H9 (cell line): ENCODE data around the gene CD93. TPM values are rescaled to one million over a fixed set of nuclear protein-coding genes. Genes with fewer than 3 reads are reported as not detected.

ENCODE experiments used
- DNase-seq: peaks from one replicate; pipeline ENCODE4 v3.0.0-alpha.2; 2017
- H2AFZ ChIP-seq: one replicate; pipeline ENCODE4 v1.6.1; 2013; ENCODE audit warnings: mild to moderate bottlenecking, low read length, control low read depth, moderate library complexity
- H2AK5ac ChIP-seq: 2 replicates; pipeline ENCODE4 v1.6.1; 2013; ENCODE audit warnings: low read length, control low read depth, mixed read lengths; ENCODE audit not compliant: insufficient read length
- H2BK120ac ChIP-seq: one replicate; pipeline ENCODE4 v1.6.1; 2013; ENCODE audit warnings: low read depth, mild to moderate bottlenecking, low read length, control low read depth, inconsistent platforms; ENCODE audit not compliant: poor library complexity, severe bottlenecking
- H2BK12ac ChIP-seq: 2 replicates; pipeline ENCODE4 v1.6.1; 2013; ENCODE audit warnings: low read length, control low read depth, mixed read lengths, low read depth; ENCODE audit not compliant: insufficient read length
- H2BK15ac ChIP-seq: 2 replicates; pipeline ENCODE4 v1.6.1; 2013; ENCODE audit warnings: low read depth, low read length, control low read depth
- H2BK20ac ChIP-seq: one replicate; pipeline ENCODE4 v1.6.1; 2013; ENCODE audit warnings: low read depth, mild to moderate bottlenecking, low read length, control low read depth, inconsistent platforms; ENCODE audit not compliant: poor library complexity, severe bottlenecking
- H2BK5ac ChIP-seq: 2 replicates; pipeline ENCODE4 v1.6.1; 2013; ENCODE audit warnings: low read length, control low read depth, mixed read lengths; ENCODE audit not compliant: insufficient read length
- H3K14ac ChIP-seq: 2 replicates; pipeline ENCODE4 v1.6.1; 2013; ENCODE audit warnings: low read length, control low read depth; ENCODE audit not compliant: insufficient read depth
- H3K18ac ChIP-seq: 2 replicates; pipeline ENCODE4 v1.6.1; 2013; ENCODE audit warnings: low read depth, mild to moderate bottlenecking, mixed read lengths, low read length, control low read depth; ENCODE audit not compliant: insufficient read length
- H3K23ac ChIP-seq: 2 replicates; pipeline ENCODE4 v1.6.1; 2013; ENCODE audit warnings: low read length, control low read depth, mixed read lengths, low read depth; ENCODE audit not compliant: insufficient read length
- H3K23me2 ChIP-seq: 2 replicates; pipeline ENCODE4 v1.6.1; 2013; ENCODE audit warnings: low read depth, mild to moderate bottlenecking, mixed read lengths, low read length, control low read depth; ENCODE audit not compliant: insufficient read length, poor library complexity, severe bottlenecking
- H3K27ac ChIP-seq: 2 replicates; pipeline ENCODE4 v1.5.1; 2013; ENCODE audit warnings: low read length, control low read depth, mixed read lengths, low read depth; ENCODE audit not compliant: insufficient read length
- H3K27me3 ChIP-seq: 2 replicates; pipeline ENCODE4 v1.6.1; 2013; ENCODE audit warnings: low read length, control low read depth, inconsistent platforms; ENCODE audit not compliant: insufficient read depth
- H3K4ac ChIP-seq: 2 replicates; pipeline ENCODE4 v1.6.1; 2013; ENCODE audit warnings: low read depth, mild to moderate bottlenecking, control low read depth, inconsistent platforms, low read length, moderate library complexity
- H3K4me1 ChIP-seq: 2 replicates; pipeline ENCODE4 v1.6.1; 2013; ENCODE audit warnings: low read length, control low read depth, inconsistent platforms; ENCODE audit not compliant: insufficient read depth
- H3K4me2 ChIP-seq: 2 replicates; pipeline ENCODE4 v1.6.1; 2013; ENCODE audit warnings: low read length, control low read depth, mixed read lengths; ENCODE audit not compliant: insufficient read length, insufficient read depth
- H3K56ac ChIP-seq: 2 replicates; pipeline ENCODE4 v1.6.1; 2013; ENCODE audit warnings: low read depth, mild to moderate bottlenecking, mixed read lengths, low read length, control low read depth; ENCODE audit not compliant: insufficient read length
- H3K79me1 ChIP-seq: 2 replicates; pipeline ENCODE4 v1.6.1; 2013; ENCODE audit warnings: low read depth, mild to moderate bottlenecking, moderate library complexity, low read length, control low read depth, inconsistent platforms; ENCODE audit not compliant: insufficient read depth, poor library complexity, severe bottlenecking
- H3K79me2 ChIP-seq: 2 replicates; pipeline ENCODE4 v1.6.1; 2013; ENCODE audit warnings: low read length, control low read depth, inconsistent platforms; ENCODE audit not compliant: insufficient read depth
- H3K9ac ChIP-seq: 2 replicates; pipeline ENCODE4 v1.6.1; 2013; ENCODE audit warnings: low read length, control low read depth, mixed read lengths; ENCODE audit not compliant: insufficient read length; ENCODE audit errors: extremely low read depth
- H3K9me3 ChIP-seq: one replicate; pipeline ENCODE4 v1.6.1; 2013; ENCODE audit warnings: low read depth, low read length, inconsistent platforms; ENCODE audit not compliant: control insufficient read depth
- H3T11ph ChIP-seq: one replicate; pipeline ENCODE4 v1.6.1; 2013; ENCODE audit warnings: mild to moderate bottlenecking, low read length, control low read depth, inconsistent platforms
- H4K20me1 ChIP-seq: one replicate; pipeline ENCODE4 v1.6.1; 2013; ENCODE audit not compliant: control insufficient read depth, insufficient read length, insufficient read depth
- H4K5ac ChIP-seq: 2 replicates; pipeline ENCODE4 v1.6.1; 2013; ENCODE audit warnings: low read depth, mild to moderate bottlenecking, mixed read lengths, low read length, control low read depth; ENCODE audit not compliant: insufficient read length
- H4K8ac ChIP-seq: replicated peaks from 2 replicates; pipeline ENCODE4 v1.6.1; 2013; ENCODE audit warnings: low read length, control low read depth, mixed read lengths, low read depth; ENCODE audit not compliant: insufficient read length
- H4K91ac ChIP-seq: 2 replicates; pipeline ENCODE4 v1.6.1; 2013; ENCODE audit warnings: low read depth, mild to moderate bottlenecking, moderate library complexity, mixed read lengths, low read length, control low read depth; ENCODE audit not compliant: insufficient read length
- H3K27ac Mint-ChIP-seq, 3 experiments: 2 replicates in 2 of 3; 3 replicates in 1 of 3; pipeline ENCODE4 v1.8.0; 2020 to 2021; ENCODE audit warnings: mixed read lengths in 3 of 3, mild to moderate bottlenecking in 1 of 3, moderate library complexity in 1 of 3
- H3K27me3 Mint-ChIP-seq: 2 replicates; pipeline ENCODE4 v1.8.0; 2021; ENCODE audit warnings: low read depth, mild to moderate bottlenecking, moderate library complexity, mixed read lengths
- H3K36me3 Mint-ChIP-seq, 3 experiments: 2 replicates in 2 of 3; 3 replicates in 1 of 3; pipeline ENCODE4 v1.8.0; 2020 to 2021; ENCODE audit warnings: low read depth in 3 of 3, mixed read lengths in 3 of 3; ENCODE audit not compliant: insufficient read depth in 1 of 3
- H3K4me1 Mint-ChIP-seq, 2 experiments: 2 replicates each; pipeline ENCODE4 v1.8.0; 2020; ENCODE audit warnings: mixed read lengths in 2 of 2
- H3K4me3 Mint-ChIP-seq, 2 experiments: 2 replicates in 1 of 2; 3 replicates in 1 of 2; pipeline ENCODE4 v1.8.0; 2020 to 2021; ENCODE audit warnings: mild to moderate bottlenecking in 2 of 2, mixed read lengths in 2 of 2, moderate library complexity in 1 of 2
- H3K9me3 Mint-ChIP-seq, 2 experiments: 2 replicates in 1 of 2; 3 replicates in 1 of 2; pipeline ENCODE4 v1.8.0; 2020; ENCODE audit warnings: mild to moderate bottlenecking in 2 of 2, mixed read lengths in 2 of 2, moderate library complexity in 1 of 2
- WGBS: extraction: QIAGEN DNeasy Blood & Tissue Kit; methylation state at CpG from one replicate; pipeline ENCODE4 v1.1.7; 2013; ENCODE audit warnings: missing lambda C conversion rate, low lambda C conversion rate, mixed read lengths; ENCODE audit not compliant: insufficient read length; ENCODE audit errors: extremely low coverage; 5-methylcytosine and 5-hydroxymethylcytosine counted together
- total RNA-seq: library from RNA; stranded (reverse); gene quantifications from 2 replicates; pipeline ENCODE4 v1.2.1, GENCODE V29; 2021
- TF ChIP-seq, protein P1 (sequence below): fragments of 200-600 bp; sonication (generic); conservative IDR thresholded peaks from 3 replicates; pipeline ENCODE4 v1.8.0; 2021; ENCODE audit warnings: antibody characterized with exemption, mild to moderate bottlenecking

CD93 gene
- total RNA-seq, 1 experiment from 2014 or later: not detected

DNA sequence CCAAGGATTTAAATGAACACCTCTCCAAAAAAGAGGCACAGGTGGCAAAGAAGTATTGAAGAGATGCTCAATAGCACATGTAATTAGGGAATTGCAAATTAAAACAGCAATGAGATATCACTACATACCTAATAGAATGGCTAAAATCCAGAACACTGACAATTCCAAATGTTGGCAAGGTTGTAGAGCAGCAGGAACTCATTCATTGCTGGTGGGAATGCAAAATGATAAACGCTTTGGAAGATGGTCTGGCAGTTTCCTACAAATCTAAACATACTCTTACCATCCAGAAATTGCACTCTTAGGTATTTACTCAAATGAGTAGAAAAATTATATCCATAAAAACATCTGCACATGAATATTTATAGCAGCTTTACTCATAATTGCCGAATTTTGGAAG is 17.0 kb downstream of the CD93 start:
- no peaks in the 10 kb centered on the region for H3K9me3 Mint-ChIP-seq
- Histone ChIP-seq H3K56ac (no peak overlapping the region), H3T11ph (no peak overlapping the region), H3K79me1 (no peaks in the 10 kb centered on the region), H3K4ac (no peak overlapping the region), H3K23ac (no peak overlapping the region), H3K9me3 (no peaks in the 10 kb centered on the region), H4K20me1 (no peaks in the 10 kb centered on the region), H3K18ac (no peak overlapping the region), H3K14ac (no peak overlapping the region), H2BK20ac (no peak overlapping the region), H3K4me1 (no peaks in the 10 kb centered on the region), H3K4me2 (no peak overlapping the region), H3K9ac (no peak overlapping the region), H3K27me3 (no peaks in the 10 kb centered on the region), H2BK12ac (no peak overlapping the region), H3K27ac (no peak overlapping the region), H2BK120ac (no peak overlapping the region), H2BK5ac (no peak overlapping the region), H4K5ac (no peak overlapping the region), H2AFZ (no peak overlapping the region), H3K23me2 (no peaks in the 10 kb centered on the region), H2AK5ac (no peak overlapping the region), H4K8ac (no peak overlapping the region), H4K91ac (no peak overlapping the region), H3K79me2 (no peaks in the 10 kb centered on the region), H2BK15ac (no peak overlapping the region)
- WGBS: no CpG with 5 or more reads among the region's 2 CpGs
- no peaks in the 10 kb centered on the region for H3K36me3 Mint-ChIP-seq
- DNase-seq: no peak
- no peaks in the 10 kb centered on the region for H3K27me3 Mint-ChIP-seq
- peaks cover 0 to 3% of the 10 kb centered on the region in 2 experiments; a peak in 2 of 4 replicates for H3K4me1 Mint-ChIP-seq
- H3K4me3 Mint-ChIP-seq: no peak overlapping the region
- H3K27ac Mint-ChIP-seq: no peak overlapping the region
- TF ChIP-seq, protein P1, sequence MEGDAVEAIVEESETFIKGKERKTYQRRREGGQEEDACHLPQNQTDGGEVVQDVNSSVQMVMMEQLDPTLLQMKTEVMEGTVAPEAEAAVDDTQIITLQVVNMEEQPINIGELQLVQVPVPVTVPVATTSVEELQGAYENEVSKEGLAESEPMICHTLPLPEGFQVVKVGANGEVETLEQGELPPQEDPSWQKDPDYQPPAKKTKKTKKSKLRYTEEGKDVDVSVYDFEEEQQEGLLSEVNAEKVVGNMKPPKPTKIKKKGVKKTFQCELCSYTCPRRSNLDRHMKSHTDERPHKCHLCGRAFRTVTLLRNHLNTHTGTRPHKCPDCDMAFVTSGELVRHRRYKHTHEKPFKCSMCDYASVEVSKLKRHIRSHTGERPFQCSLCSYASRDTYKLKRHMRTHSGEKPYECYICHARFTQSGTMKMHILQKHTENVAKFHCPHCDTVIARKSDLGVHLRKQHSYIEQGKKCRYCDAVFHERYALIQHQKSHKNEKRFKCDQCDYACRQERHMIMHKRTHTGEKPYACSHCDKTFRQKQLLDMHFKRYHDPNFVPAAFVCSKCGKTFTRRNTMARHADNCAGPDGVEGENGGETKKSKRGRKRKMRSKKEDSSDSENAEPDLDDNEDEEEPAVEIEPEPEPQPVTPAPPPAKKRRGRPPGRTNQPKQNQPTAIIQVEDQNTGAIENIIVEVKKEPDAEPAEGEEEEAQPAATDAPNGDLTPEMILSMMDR: no peak
